Measurements from ENCODE around the gene TOR2A. TPM values are rescaled to one million over a fixed set of nuclear protein-coding genes. Genes with fewer than 3 reads are reported as not detected.
A peak's percentile ranks its signal among the peaks of the same experiment; 100 is the strongest.

The TOR2A gene
- total and polyA plus RNA-seq, 2 of the 8 experiments (the other 6 are each of a cell fraction or from before 2014, with no cell fraction given): 18.7 to 24.9 TPM

- TF ChIP-seq SP1 (IDR thresholded peaks at IDR 0.05; ENCODE audit: low read depth, low read length): peak; percentile 85; the same call in 1 of the 2 replicates
- TF ChIP-seq TBP (IDR thresholded peaks at IDR 0.05; ENCODE audit: low read depth, low read length): peak; percentile 42; the same call in 1 of the 2 replicates
- no peak for TF ChIP-seq SP2 (IDR thresholded peaks at IDR 0.05; ENCODE audit: low read length)
Measured at GRCh38 chr9:127734747-127735529, at the start of gene TOR2A (continued).
